Breast epithelium (tissue), 4 donors: ENCODE data around the gene CHST8. TPM values are rescaled to one million over a fixed set of nuclear protein-coding genes. Genes with fewer than 3 reads are reported as not detected.

Experiments
- DNase-seq, 2 donors: peaks; one replicate each; pipeline ENCODE4 v3.0.0-alpha.2; 2019; ENCODE audit warnings: low spot score in 2 of 2
- H3K27ac ChIP-seq, 2 donors: fragments of 200-600 bp; sonication (generic) in 1 of 2; one replicate each; pipeline ENCODE4 v1.5.1; 2016 to 2019; ENCODE audit warnings: mild to moderate bottlenecking in 1 of 2
- H3K27me3 ChIP-seq, 2 donors: fragments of 200-600 bp; sonication (generic) in 1 of 2; one replicate each; pipeline versions ENCODE4 v1.5.1 to v1.6.0; 2017 to 2019; ENCODE audit warnings: control low read depth in 1 of 2, mild to moderate bottlenecking in 1 of 2
- H3K36me3 ChIP-seq: fragments of 200-600 bp; one replicate; pipeline ENCODE4 v1.5.1; 2019
- H3K4me1 ChIP-seq, 2 donors: fragments of 200-600 bp; sonication (generic); one replicate each; pipeline ENCODE4 v1.5.1; 2016 to 2019; ENCODE audit warnings: control low read depth in 1 of 2
- H3K4me3 ChIP-seq, 3 donors: fragments of 200-600 bp; sonication (generic); 1 replicate in 2 of 3; 2 replicates in 1 of 3; pipeline ENCODE4 v1.5.1; 2016 to 2019; ENCODE audit warnings: mild to moderate bottlenecking in 3 of 3, moderate library complexity in 2 of 3
- H3K9me3 ChIP-seq, 2 donors: fragments of 200-600 bp; sonication (generic) in 1 of 2; one replicate each; pipeline ENCODE4 v1.5.1; 2016 to 2019; ENCODE audit warnings: control low read depth in 1 of 2
- POLR2A ChIP-seq: fragments of 450-650 bp; IDR thresholded peaks from one replicate; pipeline ENCODE4 v1.6.1; 2016; ENCODE audit warnings: antibody characterized with exemption, mild to moderate bottlenecking, moderate library complexity
- POLR2AphosphoS5 ChIP-seq, 3 donors: sonication (generic); formaldehyde crosslinking; IDR thresholded peaks; one replicate each; pipeline ENCODE4 v1.6.1; 2017; ENCODE audit warnings: antibody characterized with exemption in 3 of 3
- intact Hi-C: fragments of 100-400 bp; cut with DNase I; formaldehyde crosslinking; loops from one replicate; pipeline ENCODE4 v1.15.1; 2023; ENCODE audit warnings: low total_unique reads
- total RNA-seq, 3 donors: library from RNA; depleted of rRNA; stranded (reverse); fragments of >200 nt; gene quantifications; one replicate each; pipeline ENCODE4 v1.1.0, GENCODE V29; 2016
- TF ChIP-seq, protein P1 (sequence below), 3 donors: fragments of 450-650 bp; IDR thresholded peaks; one replicate each; pipeline ENCODE4 v1.5.1; 2016 to 2017; ENCODE audit warnings: antibody characterized with exemption in 3 of 3, mild to moderate bottlenecking in 3 of 3, moderate library complexity in 3 of 3

The CHST8 gene
- total RNA-seq, 3 donors from 2014 or later, result 0.16 to 14.1 (median 1.6) TPM

- no peak for DNase-seq
- TF ChIP-seq, protein P1, sequence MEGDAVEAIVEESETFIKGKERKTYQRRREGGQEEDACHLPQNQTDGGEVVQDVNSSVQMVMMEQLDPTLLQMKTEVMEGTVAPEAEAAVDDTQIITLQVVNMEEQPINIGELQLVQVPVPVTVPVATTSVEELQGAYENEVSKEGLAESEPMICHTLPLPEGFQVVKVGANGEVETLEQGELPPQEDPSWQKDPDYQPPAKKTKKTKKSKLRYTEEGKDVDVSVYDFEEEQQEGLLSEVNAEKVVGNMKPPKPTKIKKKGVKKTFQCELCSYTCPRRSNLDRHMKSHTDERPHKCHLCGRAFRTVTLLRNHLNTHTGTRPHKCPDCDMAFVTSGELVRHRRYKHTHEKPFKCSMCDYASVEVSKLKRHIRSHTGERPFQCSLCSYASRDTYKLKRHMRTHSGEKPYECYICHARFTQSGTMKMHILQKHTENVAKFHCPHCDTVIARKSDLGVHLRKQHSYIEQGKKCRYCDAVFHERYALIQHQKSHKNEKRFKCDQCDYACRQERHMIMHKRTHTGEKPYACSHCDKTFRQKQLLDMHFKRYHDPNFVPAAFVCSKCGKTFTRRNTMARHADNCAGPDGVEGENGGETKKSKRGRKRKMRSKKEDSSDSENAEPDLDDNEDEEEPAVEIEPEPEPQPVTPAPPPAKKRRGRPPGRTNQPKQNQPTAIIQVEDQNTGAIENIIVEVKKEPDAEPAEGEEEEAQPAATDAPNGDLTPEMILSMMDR (IDR thresholded peaks at IDR 0.05), result no peak
- TF ChIP-seq POLR2A, result no peak
- H3K36me3 ChIP-seq, result no peaks in the 10 kb centered on the region
- no peaks in the 10 kb centered on the region for H3K4me1 ChIP-seq
- intact Hi-C loops, result no loop called here
- H3K27me3 ChIP-seq, result peaks cover 0 to 54% of the 10 kb centered on the region in 2 donors
- H3K4me3 ChIP-seq, result no peak overlapping the region
- no peak overlapping the region for H3K27ac ChIP-seq
- no peaks in the 10 kb centered on the region for H3K9me3 ChIP-seq
Measured at GRCh38 chr19:33736158-33736557, 114.4 kb downstream of the CHST8 start.

GRCh38 chr19:33736787-33737186, 115.0 kb downstream of the CHST8 start:
- intact Hi-C loops, result no loop called here
- H3K4me3 ChIP-seq, result no peak overlapping the region
- no peak for DNase-seq
- H3K4me1 ChIP-seq, result no peaks in the 10 kb centered on the region
- no peaks in the 10 kb centered on the region for H3K36me3 ChIP-seq
- no peaks in the 10 kb centered on the region for H3K9me3 ChIP-seq
- TF ChIP-seq, protein P1 (IDR thresholded peaks at IDR 0.05), result no peak
- TF ChIP-seq POLR2A (no peak), POLR2AphosphoS5 (IDR thresholded peaks at IDR 0.05) (no peak)
- H3K27me3 ChIP-seq, result peaks cover 0 to 48% of the 10 kb centered on the region in 2 donors
- no peak overlapping the region for H3K27ac ChIP-seq

DNA sequence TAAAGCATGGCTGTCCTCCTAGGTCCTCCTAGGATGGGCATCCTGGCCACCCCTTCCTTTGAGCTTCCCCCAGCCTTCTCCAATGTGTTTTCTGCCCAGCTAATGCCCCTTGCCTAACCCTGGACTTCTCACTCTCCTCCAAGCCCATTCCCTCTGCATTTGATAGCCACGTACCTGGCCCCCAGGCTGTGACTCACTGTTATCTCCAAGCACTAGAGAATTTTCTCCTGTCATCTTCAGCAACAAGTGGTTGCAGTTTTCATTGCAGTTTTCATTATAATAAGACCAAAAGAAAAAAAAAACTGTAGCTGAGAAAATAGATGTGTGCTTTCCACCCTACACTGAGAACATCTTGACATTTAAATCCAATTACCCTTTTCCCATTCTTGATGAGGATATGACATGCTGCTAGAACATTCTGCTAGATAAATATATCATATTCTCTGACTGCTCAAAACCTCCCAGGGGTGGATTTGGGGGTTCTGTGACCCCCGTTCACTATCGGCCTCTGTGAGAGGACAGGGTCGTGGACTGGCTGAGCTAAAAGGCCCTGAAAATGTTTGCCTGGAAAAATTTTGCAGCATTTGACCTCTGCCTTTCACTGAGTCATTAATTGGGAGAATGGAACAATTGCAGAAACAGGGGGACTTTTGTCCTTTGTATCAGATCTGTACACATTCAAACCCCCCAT, 116.1 kb downstream of the CHST8 start:
- no peak for TF ChIP-seq POLR2AphosphoS5 (IDR thresholded peaks at IDR 0.05)
- Histone ChIP-seq H3K4me1 (no peaks in the 10 kb centered on the region), H3K27me3 (peaks cover 0 to 42% of the 10 kb centered on the region in 2 donors), H3K9me3 (no peaks in the 10 kb centered on the region), H3K4me3 (no peak overlapping the region), H3K36me3 (no peaks in the 10 kb centered on the region), H3K27ac (no peak overlapping the region)
- DNase-seq, result no peak
- intact Hi-C loops, result no loop called here

- no peak for DNase-seq
- H3K36me3 ChIP-seq, result no peaks in the 10 kb centered on the region
- H3K4me3 ChIP-seq, result no peak overlapping the region
- H3K27me3 ChIP-seq, result peaks cover 0 to 45% of the 10 kb centered on the region in 2 donors
- no peaks in the 10 kb centered on the region for H3K9me3 ChIP-seq
- H3K4me1 ChIP-seq, result no peaks in the 10 kb centered on the region
- no peak for TF ChIP-seq POLR2AphosphoS5 (IDR thresholded peaks at IDR 0.05)
- TF ChIP-seq, protein P1 (IDR thresholded peaks at IDR 0.05), result no peak
- TF ChIP-seq POLR2A, result no peak
- intact Hi-C loops, result no loop called here
- H3K27ac ChIP-seq, result no peak overlapping the region
Measured at GRCh38 chr19:33740811-33741396, 119.2 kb downstream of the CHST8 start.

DNA sequence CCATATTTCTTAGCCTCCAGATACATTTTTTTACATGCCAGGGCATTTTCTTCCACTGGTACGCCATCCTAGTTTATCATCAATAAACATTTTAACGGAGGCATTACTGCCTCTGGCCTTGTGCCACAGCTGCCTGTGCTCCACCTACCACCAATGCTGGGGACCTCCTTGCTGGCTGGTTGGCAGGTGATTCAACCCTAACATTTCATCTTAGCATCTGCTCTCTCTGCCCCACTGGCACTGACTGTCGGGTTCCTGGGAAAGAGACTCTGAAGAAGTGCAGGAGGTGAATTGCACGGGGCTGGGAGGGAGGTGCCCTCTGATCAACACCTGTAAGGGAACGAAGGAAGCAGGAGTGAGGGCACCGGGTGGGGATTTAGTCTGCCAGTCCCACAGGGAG, 123.5 kb downstream of the CHST8 start:
- H3K4me3 ChIP-seq, result no peak overlapping the region
- no peak for DNase-seq
- no peaks in the 10 kb centered on the region for H3K4me1 ChIP-seq
- peaks cover 0 to 31% of the 10 kb centered on the region in 2 donors for H3K27me3 ChIP-seq
- no peaks in the 10 kb centered on the region for H3K36me3 ChIP-seq
- no peak for TF ChIP-seq POLR2A
- TF ChIP-seq, protein P1 (IDR thresholded peaks at IDR 0.05), result no peak
- TF ChIP-seq POLR2AphosphoS5 (IDR thresholded peaks at IDR 0.05), result no peak
- intact Hi-C loops, result no loop called here
- no peak overlapping the region for H3K27ac ChIP-seq
- no peaks in the 10 kb centered on the region for H3K9me3 ChIP-seq
